Osteoblast (primary cell): ENCODE results near the gene TMEM192. TPM values are rescaled to one million over a fixed set of nuclear protein-coding genes. Genes with fewer than 3 reads are reported as not detected.

Source experiments
- DNase-seq: peaks from one replicate; pipeline ENCODE4 v3.0.0; 2011; ENCODE audit warnings: low spot score, mixed read lengths; ENCODE audit not compliant: insufficient read length; ENCODE audit errors: missing footprints
- H2AFZ ChIP-seq: 2 replicates; pipeline ENCODE4 v1.6.0; 2011; ENCODE audit warnings: mild to moderate bottlenecking, low read length
- H3K27ac ChIP-seq: 2 replicates; pipeline ENCODE4 v1.5.1; 2011; ENCODE audit warnings: mild to moderate bottlenecking, low read depth, low read length, moderate library complexity
- H3K27me3 ChIP-seq: 2 replicates; pipeline ENCODE4 v1.6.0; 2012; ENCODE audit warnings: mild to moderate bottlenecking, control low read depth, inconsistent platforms, low read length, moderate library complexity; ENCODE audit not compliant: insufficient read depth
- H3K36me3 ChIP-seq: 2 replicates; pipeline ENCODE4 v1.5.1; 2011; ENCODE audit warnings: mild to moderate bottlenecking, low read length, control low read depth, moderate library complexity; ENCODE audit not compliant: insufficient read depth
- H3K4me1 ChIP-seq: 2 replicates; pipeline ENCODE4 v1.5.1; 2011; ENCODE audit warnings: mild to moderate bottlenecking, low read length, control low read depth, moderate library complexity; ENCODE audit not compliant: insufficient read depth
- H3K4me2 ChIP-seq: 2 replicates; pipeline ENCODE4 v1.6.0; 2011; ENCODE audit warnings: mild to moderate bottlenecking, low read length; ENCODE audit not compliant: insufficient read depth
- H3K4me3 ChIP-seq: fragments of 200-600 bp; sonication (generic); 3 replicates; pipeline ENCODE4 v1.5.1; 2012; ENCODE audit warnings: mild to moderate bottlenecking, low read length, inconsistent platforms; ENCODE audit not compliant: insufficient read depth
- H3K79me2 ChIP-seq: 2 replicates; pipeline ENCODE4 v1.6.0; 2012; ENCODE audit warnings: mild to moderate bottlenecking, low read length, control low read depth, inconsistent platforms; ENCODE audit not compliant: insufficient read depth
- H3K9me3 ChIP-seq: 2 replicates; pipeline ENCODE4 v1.5.1; 2011; ENCODE audit warnings: low read depth, low read length, control low read depth
- H4K20me1 ChIP-seq: 2 replicates; pipeline ENCODE4 v1.6.0; 2012; ENCODE audit warnings: mild to moderate bottlenecking, low read length, control low read depth; ENCODE audit not compliant: insufficient read depth
- CTCF ChIP-seq: IDR thresholded peaks from 2 replicates; pipeline ENCODE4 v1.5.1; 2011; ENCODE audit warnings: mild to moderate bottlenecking, low read depth, low read length, moderate library complexity; ENCODE audit errors: extremely low read depth
- total RNA-seq: library from RNA; depleted of rRNA; stranded (reverse); fragments of >200 nt; gene quantifications from 2 replicates; pipeline ENCODE4 v1.2.3, GENCODE V29; 2012

Gene TMEM192
- total RNA-seq, 1 donor = 17.4 TPM

DNA sequence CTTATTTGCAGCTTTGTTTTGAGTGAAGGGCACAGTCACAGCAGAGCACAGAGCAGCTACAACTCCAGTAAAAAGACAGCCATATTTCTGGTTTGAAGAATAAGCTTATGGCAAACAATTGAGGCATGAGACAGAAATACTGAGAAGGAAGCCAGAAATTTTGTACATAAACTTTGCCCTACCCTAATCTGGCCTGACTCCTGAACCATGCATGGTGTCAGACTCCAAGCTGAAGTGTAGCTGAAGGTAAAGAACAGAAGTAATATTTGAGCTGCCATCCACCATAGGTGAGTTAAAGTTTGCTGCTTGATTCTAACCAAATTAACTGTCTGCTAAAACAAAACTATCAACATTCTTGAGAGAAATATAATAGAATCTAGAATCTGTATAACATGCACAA is 24.5 kb upstream of the TMEM192 start:
- H3K4me1 ChIP-seq = no peaks in the 10 kb centered on the region
- H3K36me3 ChIP-seq = no peaks in the 10 kb centered on the region
- no peak overlapping the region for H3K4me3 ChIP-seq
- no peak for TF ChIP-seq CTCF
- H3K9me3 ChIP-seq = no peaks in the 10 kb centered on the region
- H3K79me2 ChIP-seq = no peaks in the 10 kb centered on the region
- no peaks in the 10 kb centered on the region for H4K20me1 ChIP-seq
- H3K27me3 ChIP-seq = no peaks in the 10 kb centered on the region
- H3K27ac ChIP-seq = no peak overlapping the region
- no peak for DNase-seq
- H2AFZ ChIP-seq = no peak overlapping the region
- no peak overlapping the region for H3K4me2 ChIP-seq

GRCh38 chr4:165136529-165136928 is 23.9 kb upstream of the TMEM192 start:
- H3K9me3 ChIP-seq = no peaks in the 10 kb centered on the region
- H4K20me1 ChIP-seq = no peaks in the 10 kb centered on the region
- no peak for TF ChIP-seq CTCF
- H3K79me2 ChIP-seq = no peaks in the 10 kb centered on the region
- no peaks in the 10 kb centered on the region for H3K4me1 ChIP-seq
- DNase-seq = no peak
- no peak overlapping the region for H3K4me3 ChIP-seq
- no peak overlapping the region for H3K27ac ChIP-seq
- H3K36me3 ChIP-seq = no peaks in the 10 kb centered on the region
- no peak overlapping the region for H3K4me2 ChIP-seq
- no peaks in the 10 kb centered on the region for H3K27me3 ChIP-seq
- no peak overlapping the region for H2AFZ ChIP-seq

GRCh38 chr4:165133150-165133549 is 20.5 kb upstream of the TMEM192 start:
- Histone ChIP-seq H3K4me1 (no peaks in the 10 kb centered on the region), H3K4me3 (no peak overlapping the region), H3K9me3 (no peaks in the 10 kb centered on the region), H4K20me1 (no peaks in the 10 kb centered on the region), H2AFZ (no peak overlapping the region), H3K79me2 (no peaks in the 10 kb centered on the region), H3K27ac (no peak overlapping the region), H3K36me3 (no peaks in the 10 kb centered on the region), H3K27me3 (peaks cover 4% of the 10 kb centered on the region), H3K4me2 (no peak overlapping the region)
- no peak for TF ChIP-seq CTCF
- DNase-seq = no peak

- TF ChIP-seq CTCF = peak; percentile 94
- Histone ChIP-seq H3K4me3 (no peak overlapping the region), H3K4me2 (no peak overlapping the region), H3K36me3 (no peaks in the 10 kb centered on the region), H3K27ac (no peak overlapping the region), H3K79me2 (no peaks in the 10 kb centered on the region), H3K27me3 (peaks cover 4% of the 10 kb centered on the region), H3K9me3 (no peaks in the 10 kb centered on the region), H3K4me1 (no peaks in the 10 kb centered on the region), H4K20me1 (no peaks in the 10 kb centered on the region), H2AFZ (no peak overlapping the region)
- peak; percentile 81 for DNase-seq
Observed at GRCh38 chr4:165131247-165131832, 18.7 kb upstream of the TMEM192 start.
